ENCODE data around the gene E2F7. TPM values are rescaled to one million over a fixed set of nuclear protein-coding genes. Genes with fewer than 3 reads are reported as not detected.

Gene E2F7
- total RNA-seq, 1 experiment from 2014 or later: 19.5 TPM

GRCh38 chr12:77007476-77007875 is 57.9 kb downstream of the E2F7 start:
- Histone ChIP-seq H4K20me1 (ENCODE audit: insufficient read depth) (no peaks in the 10 kb centered on the region), H3K9me2 (ENCODE audit: insufficient read depth) (no peaks in the 10 kb centered on the region), H3K9ac (ENCODE audit: low read length) (no peak overlapping the region), H3K79me2 (ENCODE audit: insufficient read depth, low read length) (no peaks in the 10 kb centered on the region), H3K4me1 (ENCODE audit: control insufficient read depth in 1 of 2, insufficient read depth in 2 of 2, low read length in 2 of 2) (peaks cover 0 to 4% of the 10 kb centered on the region in 2 experiments; a peak in 1 of 4 replicates), H3K27ac (ENCODE audit: low read depth, low read length) (no peak overlapping the region), H3K36me3 (ENCODE audit: control insufficient read depth in 1 of 2, insufficient read depth in 2 of 2, low read length in 2 of 2) (no peaks in the 10 kb centered on the region), H3K4me2 (ENCODE audit: low read length) (no peak overlapping the region), H3K9me3 (ENCODE audit: control insufficient read depth in 1 of 2, insufficient read depth in 1 of 2, low read depth in 1 of 2, low read length in 2 of 2) (no peaks in the 10 kb centered on the region), H3K4me3 (replicated peaks in 1 of 2; ENCODE audit: low read depth in 1 of 2, low read length in 2 of 2) (no peak overlapping the region), H3K27me3 (ENCODE audit: insufficient read depth, low read length) (no peaks in the 10 kb centered on the region), H2AFZ (ENCODE audit: low read depth, low read length, poor library complexity, severe bottlenecking) (no peak overlapping the region)
- intact Hi-C loops (cut with micrococcal nuclease): no loop called here
- DNase-seq (ENCODE audit: low read depth, low spot score) (no peak), ATAC-seq (no peak)
- RAD21 ChIA-PET (ENCODE audit: low non-redundant PET in 1 of 2, low total read pairs in 2 of 2, uncharacterized antibody in 2 of 2, unreplicated experiment in 2 of 2): no interaction called here
- no peak for TF ChIP-seq JUND (IDR thresholded peaks at IDR 0.05)
- no peak for TF ChIP-seq YY1 (IDR thresholded peaks at IDR 0.05; ENCODE audit: extremely low read depth, insufficient replicate concordance, low read depth, low read length)
- TF ChIP-seq ELF1 (IDR thresholded peaks at IDR 0.05; ENCODE audit: borderline replicate concordance, low read depth): no peak
- POLR2A ChIA-PET: no interaction called here
- no TSS peak for BruUV-seq (replicated peaks)
- CTCF ChIA-PET: no interaction called here

- intact Hi-C loops (cut with micrococcal nuclease): no loop called here
- Histone ChIP-seq H3K27ac (ENCODE audit: low read depth, low read length) (no peak overlapping the region), H3K4me3 (replicated peaks in 1 of 2; ENCODE audit: low read depth in 1 of 2, low read length in 2 of 2) (no peak overlapping the region), H3K36me3 (ENCODE audit: control insufficient read depth in 1 of 2, insufficient read depth in 2 of 2, low read length in 2 of 2) (no peaks in the 10 kb centered on the region), H3K9me3 (ENCODE audit: control insufficient read depth in 1 of 2, insufficient read depth in 1 of 2, low read depth in 1 of 2, low read length in 2 of 2) (no peaks in the 10 kb centered on the region), H3K4me2 (ENCODE audit: low read length) (no peak overlapping the region), H2AFZ (ENCODE audit: low read depth, low read length, poor library complexity, severe bottlenecking) (no peak overlapping the region), H3K4me1 (ENCODE audit: control insufficient read depth in 1 of 2, insufficient read depth in 2 of 2, low read length in 2 of 2) (0 out of 4 replicates have a peak, but pooled peaks cover 0 to 2% of the 10 kb centered on the region in 2 experiments), H3K9me2 (ENCODE audit: insufficient read depth) (no peaks in the 10 kb centered on the region), H3K27me3 (ENCODE audit: insufficient read depth, low read length) (no peaks in the 10 kb centered on the region), H4K20me1 (ENCODE audit: insufficient read depth) (no peaks in the 10 kb centered on the region), H3K9ac (ENCODE audit: low read length) (no peak overlapping the region), H3K79me2 (ENCODE audit: insufficient read depth, low read length) (no peaks in the 10 kb centered on the region)
- BruUV-seq (replicated peaks): no TSS peak
- ATAC-seq: no peak
- RAD21 ChIA-PET (ENCODE audit: low non-redundant PET in 1 of 2, low total read pairs in 2 of 2, uncharacterized antibody in 2 of 2, unreplicated experiment in 2 of 2): no interaction called here
- DNase-seq (ENCODE audit: low read depth, low spot score): no peak
- TF ChIP-seq ELF1 (IDR thresholded peaks at IDR 0.05; ENCODE audit: borderline replicate concordance, low read depth) (no peak), JUND (IDR thresholded peaks at IDR 0.05) (no peak), MAX (IDR thresholded peaks at IDR 0.05) (no peak)
- CTCF ChIA-PET: no interaction called here
- POLR2A ChIA-PET: no interaction called here
Observed at GRCh38 chr12:77005611-77006098, 59.7 kb downstream of the E2F7 start.
